ENCODE data around the gene JPH3. TPM values are rescaled to one million over a fixed set of nuclear protein-coding genes. Genes with fewer than 3 reads are reported as not detected.

The JPH3 gene
- total RNA-seq, 1 donor from 2014 or later: not detected

- intact Hi-C loops (cut with DNase I): loop anchor here (5.0 to 10.0 kb wide), 3 partner anchors 86 to 324 kb away; partner anchors contain the start of gene C16orf95
- no peak for ATAC-seq
Observed at GRCh38 chr16:87638736-87639135, 36.4 kb downstream of the JPH3 start.

GRCh38 chr16:87641721-87642120, 39.4 kb downstream of the JPH3 start:
- ATAC-seq: no peak
- peak; percentile 65 for DNase-seq (ENCODE audit: missing footprints)
- intact Hi-C loops (cut with DNase I): no loop called here

More at GRCh38 chr16:87638736-87639135, 36.4 kb downstream of the JPH3 start:
- DNase-seq (ENCODE audit: missing footprints): peak; percentile 54

- DNase-seq (ENCODE audit: missing footprints) (peak; percentile 30), ATAC-seq (no peak)
- intact Hi-C loops (cut with DNase I): no loop called here
Observed at GRCh38 chr16:87642491-87642890, 40.2 kb downstream of the JPH3 start.

- DNase-seq (ENCODE audit: missing footprints) (peak; percentile 37), ATAC-seq (no peak)
- intact Hi-C loops (cut with DNase I): no loop called here
Observed at GRCh38 chr16:87644186-87644585, 41.9 kb downstream of the JPH3 start.

GRCh38 chr16:87644596-87644995, 42.3 kb downstream of the JPH3 start:
- ATAC-seq (no peak), DNase-seq (ENCODE audit: missing footprints) (peak; percentile 40)
- intact Hi-C loops (cut with DNase I): no loop called here

GRCh38 chr16:87645802-87646201, 43.5 kb downstream of the JPH3 start:
- intact Hi-C loops (cut with DNase I): no loop called here
- DNase-seq (ENCODE audit: missing footprints): peak; percentile 11
- ATAC-seq: no peak

DNA sequence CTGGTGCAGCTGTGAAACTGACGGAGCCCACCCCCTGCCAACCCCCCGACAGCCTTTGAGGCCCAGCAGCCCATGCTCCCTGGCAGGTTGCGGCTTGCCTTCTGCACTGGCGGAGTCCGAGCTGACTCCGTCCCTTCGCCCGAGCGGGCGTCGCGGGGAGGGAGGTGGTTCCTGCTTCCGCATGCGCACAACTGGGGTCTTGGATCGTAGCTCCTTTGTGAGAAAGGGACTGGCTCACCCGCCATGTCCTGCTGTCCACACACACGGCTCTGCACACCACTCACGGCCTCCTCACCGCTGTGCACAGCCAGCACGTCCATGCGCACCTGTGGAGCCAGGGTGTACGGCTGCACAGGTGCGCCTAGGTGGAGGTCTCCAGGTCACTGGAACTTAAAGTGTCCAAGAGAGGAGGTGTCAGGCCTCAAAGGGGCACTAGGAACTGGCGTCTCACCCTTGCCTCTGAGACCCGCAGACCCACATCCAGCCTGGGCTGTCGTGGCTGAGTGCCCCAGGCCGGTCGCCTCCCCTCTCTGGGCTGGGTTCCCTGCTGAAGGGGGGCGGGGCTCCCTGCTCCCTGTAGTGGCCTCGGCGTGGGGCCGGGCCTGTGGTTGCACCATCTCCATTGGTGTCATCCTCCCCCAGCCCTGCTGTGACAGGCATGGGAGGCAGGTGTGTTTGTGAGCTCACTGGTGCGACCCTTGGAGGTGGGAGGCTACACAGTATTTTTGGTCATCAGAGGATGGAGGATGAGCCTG, 45.3 kb downstream of the JPH3 start:
- intact Hi-C loops (cut with DNase I): no loop called here
- ATAC-seq (no peak), DNase-seq (ENCODE audit: missing footprints) (peak; percentile 27)

- peak; percentile 48 for DNase-seq (ENCODE audit: missing footprints)
- no peak for ATAC-seq
- intact Hi-C loops (cut with DNase I): no loop called here
Observed at GRCh38 chr16:87648236-87648635, 45.9 kb downstream of the JPH3 start.

- DNase-seq (ENCODE audit: missing footprints) (peak; percentile 66), ATAC-seq (no peak)
- intact Hi-C loops (cut with DNase I): no loop called here
Observed at GRCh38 chr16:87648698-87649487, 46.6 kb downstream of the JPH3 start.

DNA sequence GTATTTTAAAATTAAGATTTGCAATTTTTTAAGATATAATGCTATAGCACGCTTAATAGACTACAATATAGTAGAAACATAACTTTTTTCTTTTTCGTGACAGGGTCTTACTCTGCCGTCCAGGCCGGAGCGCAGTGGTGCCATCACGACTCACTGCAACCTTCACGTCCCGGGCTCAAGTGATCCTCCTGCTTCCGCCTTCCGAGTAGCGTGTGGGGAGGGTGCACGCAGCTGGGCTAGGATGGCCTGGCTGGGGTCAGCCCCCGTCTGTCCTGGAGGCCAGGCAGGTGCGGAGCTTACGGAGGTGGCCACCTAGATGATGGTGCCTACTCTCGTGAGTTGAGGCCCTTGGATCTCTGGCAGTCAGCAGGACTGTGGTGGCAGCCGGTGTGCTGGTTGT, 50.1 kb downstream of the JPH3 start:
- DNase-seq (ENCODE audit: missing footprints) (peak; percentile 57), ATAC-seq (no peak)
- intact Hi-C loops (cut with DNase I): no loop called here

DNA sequence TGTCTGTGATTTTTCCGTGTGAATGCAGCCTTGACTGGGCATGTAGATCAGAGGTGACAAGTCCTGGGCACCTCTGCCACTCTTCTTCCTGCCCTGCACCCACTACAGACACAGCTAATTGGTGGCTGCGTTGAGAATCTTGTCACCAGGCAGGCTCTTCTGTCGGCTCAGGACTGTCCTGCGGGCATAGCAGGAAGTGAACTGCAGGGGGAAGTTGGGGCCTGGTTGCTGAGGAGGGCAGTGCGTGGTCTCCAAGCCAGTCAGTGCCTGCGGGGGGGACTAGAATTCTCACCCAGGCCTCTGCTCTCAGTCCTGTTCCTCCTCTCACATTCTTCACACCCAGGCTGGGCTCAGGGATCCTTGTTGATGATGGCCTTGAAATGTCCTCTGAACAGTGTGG, 50.5 kb downstream of the JPH3 start:
- DNase-seq (ENCODE audit: missing footprints) (peak; percentile 47), ATAC-seq (no peak)
- intact Hi-C loops (cut with DNase I): no loop called here

DNA sequence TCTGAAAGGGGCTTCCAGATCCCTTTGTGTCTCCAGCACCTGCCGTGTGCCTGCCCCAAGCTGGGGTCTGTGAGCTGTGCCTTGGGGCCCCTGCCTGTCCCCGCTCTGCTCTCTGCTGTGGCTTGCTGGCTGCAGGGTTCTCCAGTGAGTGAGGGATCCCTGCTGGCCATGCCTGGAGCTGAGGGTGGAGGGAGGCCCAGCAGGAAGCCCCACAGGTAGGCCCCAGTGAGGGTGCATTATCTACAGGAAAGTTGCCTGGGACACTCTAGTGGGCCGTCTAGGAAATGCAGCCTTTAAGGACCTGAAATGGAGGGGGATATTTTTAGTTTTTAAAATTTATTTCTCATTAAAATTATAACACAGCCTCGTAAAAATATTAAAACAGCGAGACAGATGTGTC, 50.9 kb downstream of the JPH3 start:
- intact Hi-C loops (cut with DNase I): no loop called here
- DNase-seq (ENCODE audit: missing footprints): peak; percentile 31
- no peak for ATAC-seq

DNA sequence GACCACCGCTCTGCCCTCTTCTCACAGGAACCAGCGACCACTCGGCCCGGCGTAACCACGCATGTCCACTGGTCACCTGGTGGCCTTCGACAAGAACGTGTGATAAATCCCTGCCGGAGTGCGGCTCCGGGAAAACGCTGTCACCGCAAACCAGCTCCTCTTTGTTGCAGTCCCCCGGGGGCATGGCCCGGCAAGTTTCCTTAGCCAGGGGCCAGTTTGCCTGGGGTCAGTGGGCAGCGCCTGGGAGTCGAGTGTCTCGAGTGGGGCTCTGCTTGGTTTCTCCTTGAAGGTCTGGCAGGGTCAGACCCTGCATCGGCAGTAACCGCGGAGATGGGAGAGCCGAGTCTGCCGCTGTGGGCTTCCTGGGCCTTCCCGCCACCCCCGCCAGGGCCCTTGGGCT, 52.5 kb downstream of the JPH3 start:
- ATAC-seq (no peak), DNase-seq (ENCODE audit: missing footprints) (peak; percentile 41)
- intact Hi-C loops (cut with DNase I): no loop called here

- DNase-seq (ENCODE audit: missing footprints): no peak
- ATAC-seq: no peak
- intact Hi-C loops (cut with DNase I): no loop called here
Observed at GRCh38 chr16:87656328-87656727, 54.0 kb downstream of the JPH3 start.

- ATAC-seq (no peak), DNase-seq (ENCODE audit: missing footprints) (no peak)
- intact Hi-C loops (cut with DNase I): no loop called here
Observed at GRCh38 chr16:87657621-87658192, 55.4 kb downstream of the JPH3 start.

DNA sequence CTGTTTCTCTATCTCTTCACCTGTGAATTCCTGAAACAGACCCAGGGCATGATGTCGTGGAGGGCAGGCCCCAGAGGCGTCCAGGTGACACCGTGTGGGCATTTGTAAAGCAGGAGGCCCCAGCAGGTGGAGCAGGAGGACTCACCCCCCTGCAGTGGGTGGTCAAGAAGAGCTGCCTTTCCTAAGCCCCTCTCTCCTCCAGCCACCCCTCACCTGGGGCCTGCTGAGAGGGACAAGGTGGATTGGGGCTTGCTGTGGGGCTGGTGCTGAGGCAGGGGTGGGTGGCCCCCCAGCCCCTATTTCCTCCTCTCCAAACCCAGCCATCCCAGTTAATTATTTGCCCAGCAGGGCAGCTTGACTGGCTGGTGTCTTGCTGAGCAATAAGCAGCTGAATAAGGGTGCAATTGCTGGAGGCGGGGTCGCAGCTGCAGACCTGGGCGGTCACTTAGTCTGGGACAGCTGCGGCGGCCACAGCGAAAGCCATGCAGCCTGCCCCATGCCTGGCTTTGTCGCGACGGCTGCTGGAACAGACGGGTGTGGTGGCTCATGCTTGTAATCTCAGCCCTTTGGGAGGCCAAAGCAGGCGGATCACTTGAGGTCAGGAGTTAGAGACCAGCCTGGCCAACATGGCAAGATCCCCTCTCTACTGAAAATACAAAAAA, 56.4 kb downstream of the JPH3 start:
- ATAC-seq (no peak), DNase-seq (ENCODE audit: missing footprints) (no peak)
- intact Hi-C loops (cut with DNase I): no loop called here

- ATAC-seq (peak; percentile 47), DNase-seq (ENCODE audit: missing footprints) (no peak)
Observed at GRCh38 chr16:87661561-87661960, 59.3 kb downstream of the JPH3 start.

GRCh38 chr16:87662254-87663204, 60.2 kb downstream of the JPH3 start:
- DNase-seq (ENCODE audit: missing footprints) (no peak), ATAC-seq (no peak)
- intact Hi-C loops (cut with DNase I): no loop called here

More at GRCh38 chr16:87661561-87661960, 59.3 kb downstream of the JPH3 start:
- intact Hi-C loops (cut with DNase I): no loop called here
